Astrocyte of the spinal cord (primary cell): ENCODE measurements around the gene YWHAQ.

Experiments used
- DNase-seq: peaks from one replicate; pipeline ENCODE4 v3.0.0; 2011; ENCODE audit warnings: low read depth, low spot score
- H3K4me3 ChIP-seq: 2 replicates; pipeline ENCODE4 v1.5.1; 2011; ENCODE audit warnings: low read depth, mild to moderate bottlenecking, low read length, moderate library complexity
- CTCF ChIP-seq: IDR thresholded peaks from 2 replicates; pipeline ENCODE4 v1.5.1; 2012; ENCODE audit warnings: low read depth, mild to moderate bottlenecking, low read length, inconsistent platforms
- in situ Hi-C: cut with HindIII; loops from 2 replicates; pipeline ENCODE4 v1.10.0; 2017; ENCODE audit warnings: low sequenced_read_pairs

YWHAQ gene

GRCh38 chr2:9573013-9573720, 57.6 kb downstream of the YWHAQ start:
- in situ Hi-C loops = no loop called here
- no peak for DNase-seq
- no peak for TF ChIP-seq CTCF
- H3K4me3 ChIP-seq = no peak overlapping the region

DNA sequence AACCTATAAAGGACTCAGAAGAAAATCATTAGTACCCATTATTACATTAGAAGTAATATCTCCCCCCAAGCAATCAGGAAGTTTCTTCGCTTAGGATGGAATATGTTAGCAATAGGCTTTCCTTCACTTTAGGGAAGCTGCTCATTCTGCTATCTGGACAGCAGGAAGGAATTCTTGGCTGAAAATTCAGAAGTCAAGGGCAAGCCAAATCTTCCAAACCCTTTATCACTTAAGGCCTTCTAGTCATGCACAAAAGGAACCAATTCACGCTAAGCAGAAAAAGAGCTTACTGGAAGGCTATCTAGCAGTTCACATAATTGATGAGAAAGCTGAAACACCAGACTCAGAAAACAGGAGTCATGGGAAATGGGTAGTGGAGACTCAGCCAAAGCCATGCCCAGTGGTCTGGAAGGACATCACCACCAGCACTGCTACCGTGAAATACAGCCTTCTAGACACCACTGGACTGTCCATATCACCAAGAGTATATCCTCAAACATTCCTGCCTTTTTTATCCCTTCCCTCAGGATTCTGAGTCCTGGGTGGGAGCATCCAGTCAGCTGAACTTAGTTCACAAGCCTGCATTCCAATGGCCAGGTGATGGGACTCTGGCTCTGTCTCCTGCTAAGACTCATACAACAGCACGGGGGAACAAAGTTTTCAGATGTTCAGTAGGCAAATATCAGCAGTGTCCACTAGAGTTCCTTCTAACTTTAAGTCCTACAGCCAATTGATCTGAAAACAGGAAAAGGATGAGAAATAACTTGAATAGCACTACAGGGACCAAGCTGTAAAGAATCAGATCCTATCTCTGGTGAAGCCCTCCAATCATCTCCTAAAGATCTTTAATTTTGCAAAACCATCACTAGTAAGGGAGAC, 60.4 kb downstream of the YWHAQ start:
- peak; percentile 20 for TF ChIP-seq CTCF
- in situ Hi-C loops = no loop called here
- no peak overlapping the region for H3K4me3 ChIP-seq
- DNase-seq = no peak

GRCh38 chr2:9565436-9566153, 65.2 kb downstream of the YWHAQ start:
- no peak overlapping the region for H3K4me3 ChIP-seq
- no peak for TF ChIP-seq CTCF
- DNase-seq = peak; percentile 96
- in situ Hi-C loops = no loop called here

DNA sequence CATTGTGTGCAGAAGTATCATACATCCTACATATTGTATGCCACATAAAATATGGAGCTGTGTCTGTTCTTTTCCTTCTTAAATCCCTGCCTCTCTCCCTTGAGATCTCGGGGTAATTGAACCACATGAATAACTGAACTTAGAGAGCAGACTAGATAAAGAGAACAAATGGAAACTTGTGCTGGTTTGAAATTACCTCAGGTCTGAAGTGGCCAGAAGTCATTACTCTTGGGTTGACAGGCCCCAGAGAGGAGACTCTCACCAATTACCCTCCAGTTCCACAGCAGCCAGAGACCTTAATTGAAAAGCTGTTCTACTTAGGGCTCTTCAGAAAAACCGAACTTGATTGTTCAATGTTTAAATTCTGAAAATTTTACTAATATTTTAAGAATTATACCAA, 70.2 kb downstream of the YWHAQ start:
- no peak for TF ChIP-seq CTCF
- no peak overlapping the region for H3K4me3 ChIP-seq
- in situ Hi-C loops = no loop called here
- no peak for DNase-seq

DNA sequence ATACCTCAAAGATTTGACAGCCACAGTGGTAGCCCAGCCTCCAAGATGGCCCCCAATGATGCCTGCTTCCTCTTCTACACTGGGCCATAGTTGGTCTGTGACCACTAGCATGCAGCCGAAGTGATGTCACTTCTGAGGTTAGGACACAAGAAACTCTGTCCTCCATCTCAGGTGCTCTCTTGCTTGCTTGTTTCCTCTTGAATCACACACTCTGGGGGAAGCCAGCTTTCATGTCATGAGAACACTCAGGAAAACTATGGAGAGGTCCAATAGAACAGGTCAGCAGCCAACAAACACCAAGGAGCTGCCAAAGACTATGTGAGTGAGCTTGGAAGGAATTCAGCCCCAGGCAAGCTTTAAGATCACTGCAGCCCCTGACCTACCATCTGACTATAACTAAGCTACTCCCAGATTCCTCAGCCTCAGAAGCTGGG, 71.8 kb downstream of the YWHAQ start:
- in situ Hi-C loops = no loop called here
- H3K4me3 ChIP-seq = no peak overlapping the region
- DNase-seq = peak; percentile 92
- no peak for TF ChIP-seq CTCF

DNA sequence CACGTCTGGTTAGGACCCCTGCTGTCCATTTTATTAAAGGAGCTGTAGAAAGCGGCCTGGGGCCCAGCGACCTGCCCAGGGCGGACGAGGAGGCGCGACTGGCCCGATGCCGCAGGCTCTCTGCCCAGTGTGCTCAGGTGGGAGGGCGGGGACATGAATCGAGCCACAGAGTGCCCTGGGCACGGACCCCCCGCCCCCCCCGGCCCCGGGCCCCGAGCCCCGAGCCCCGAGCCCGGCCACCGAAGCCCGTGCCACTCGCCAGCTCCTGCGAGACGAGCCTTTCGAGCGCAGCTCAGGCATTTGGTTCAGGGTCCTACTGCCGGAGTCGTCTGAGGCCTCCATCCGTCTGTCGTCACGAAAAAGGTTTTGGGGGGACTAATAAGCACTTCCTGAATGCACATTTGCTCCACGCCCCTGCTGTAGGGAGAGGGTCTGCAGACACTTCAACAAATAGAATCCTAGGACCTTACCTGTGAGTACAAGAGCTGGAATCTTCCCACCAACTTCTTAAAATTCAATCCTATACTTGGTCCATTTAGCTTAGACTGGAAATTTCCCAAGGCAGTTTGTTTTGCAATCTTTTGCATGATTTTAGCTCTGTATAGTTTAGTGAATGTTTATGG, 74.6 kb downstream of the YWHAQ start:
- in situ Hi-C loops = no loop called here
- DNase-seq = peak; percentile 44
- peak overlapping the region; percentile 71 for H3K4me3 ChIP-seq
- TF ChIP-seq CTCF = no peak
